Prostate gland (tissue), 2 donors: ENCODE data around the gene TRIM72.

Experiments
- POLR2A ChIP-seq: fragments of 450-650 bp; IDR thresholded peaks from one replicate; pipeline ENCODE4 v1.6.1; 2016; ENCODE audit warnings: antibody characterized with exemption, mild to moderate bottlenecking
- POLR2AphosphoS5 ChIP-seq: sonication (generic); formaldehyde crosslinking; IDR thresholded peaks from one replicate; pipeline ENCODE4 v1.6.1; 2017; ENCODE audit warnings: antibody characterized with exemption
- TF ChIP-seq, protein P1 (sequence below), 4 experiments: fragments of 200-600 bp in 2 of 4; fragments of 450-650 bp in 2 of 4; sonication (generic) in 2 of 4; IDR thresholded peaks; 1 replicate in 3 of 4; 2 replicates in 1 of 4; pipeline ENCODE4 v1.5.1; 2016 to 2019; ENCODE audit warnings: antibody characterized with exemption in 4 of 4, mild to moderate bottlenecking in 2 of 4, moderate library complexity in 2 of 4

DNA sequence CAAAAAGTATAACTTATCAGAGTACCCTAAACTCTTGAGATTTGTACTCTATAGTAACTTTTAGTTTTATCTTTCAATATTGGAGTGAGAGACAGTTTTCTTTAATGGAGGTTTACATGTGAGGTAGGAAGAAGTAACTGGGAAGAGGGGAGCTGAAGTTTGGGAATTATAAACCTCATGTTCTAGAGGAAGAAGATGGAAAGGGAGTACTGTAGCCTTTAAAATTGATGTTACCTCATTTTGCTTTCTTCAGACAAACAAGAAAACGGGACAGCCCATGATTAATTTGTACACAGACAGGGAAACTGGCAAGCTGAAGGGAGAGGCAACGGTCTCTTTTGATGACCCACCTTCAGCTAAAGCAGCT lies 24.5 kb upstream of the TRIM72 start:
- TF ChIP-seq, protein P1, sequence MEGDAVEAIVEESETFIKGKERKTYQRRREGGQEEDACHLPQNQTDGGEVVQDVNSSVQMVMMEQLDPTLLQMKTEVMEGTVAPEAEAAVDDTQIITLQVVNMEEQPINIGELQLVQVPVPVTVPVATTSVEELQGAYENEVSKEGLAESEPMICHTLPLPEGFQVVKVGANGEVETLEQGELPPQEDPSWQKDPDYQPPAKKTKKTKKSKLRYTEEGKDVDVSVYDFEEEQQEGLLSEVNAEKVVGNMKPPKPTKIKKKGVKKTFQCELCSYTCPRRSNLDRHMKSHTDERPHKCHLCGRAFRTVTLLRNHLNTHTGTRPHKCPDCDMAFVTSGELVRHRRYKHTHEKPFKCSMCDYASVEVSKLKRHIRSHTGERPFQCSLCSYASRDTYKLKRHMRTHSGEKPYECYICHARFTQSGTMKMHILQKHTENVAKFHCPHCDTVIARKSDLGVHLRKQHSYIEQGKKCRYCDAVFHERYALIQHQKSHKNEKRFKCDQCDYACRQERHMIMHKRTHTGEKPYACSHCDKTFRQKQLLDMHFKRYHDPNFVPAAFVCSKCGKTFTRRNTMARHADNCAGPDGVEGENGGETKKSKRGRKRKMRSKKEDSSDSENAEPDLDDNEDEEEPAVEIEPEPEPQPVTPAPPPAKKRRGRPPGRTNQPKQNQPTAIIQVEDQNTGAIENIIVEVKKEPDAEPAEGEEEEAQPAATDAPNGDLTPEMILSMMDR (IDR thresholded peaks at IDR 0.05): no peak
- TF ChIP-seq POLR2A: no peak
- TF ChIP-seq POLR2AphosphoS5: no peak
